MM.1S (cell line): ENCODE data around the gene CYSTM1.

ENCODE experiments used
- CTCF ChIP-seq: fragments of 300-600 bp; sonication (generic); IDR thresholded peaks from 2 replicates; pipeline ENCODE4 v1.5.1; 2016; ENCODE audit warnings: antibody characterized with exemption, low read length, mixed read lengths
- EZH2 ChIP-seq: fragments of 300-600 bp; sonication (generic); optimal IDR thresholded peaks from 2 replicates; pipeline ENCODE3; 2017; ENCODE audit warnings: low read depth, mild to moderate bottlenecking, antibody characterized with exemption, low read length, mixed read lengths
- EZH2phosphoT487 ChIP-seq: fragments of 300-600 bp; sonication (generic); IDR thresholded peaks from 2 replicates; pipeline ENCODE4 v1.6.1; 2018; ENCODE audit warnings: antibody characterized with exemption, low read length

GRCh38 chr5:140292212-140293036 lies 117.4 kb downstream of the CYSTM1 start:
- TF ChIP-seq CTCF: no peak
- TF ChIP-seq EZH2: no peak
- no peak for TF ChIP-seq EZH2phosphoT487
